Stimulated activated CD4-positive, alpha-beta T cell treated with anti-CD3 and anti-CD28 coated beads, Interleukin-12 subunit alpha, Interleukin-12 subunit beta, amount 100 ng/mL, for 24 hours (primary cell): ENCODE results near the gene OMD.
A peak's percentile ranks its signal among the peaks of the same experiment; 100 is the strongest.
"Not testable (repeated sequence)": the region's sequence is repeated elsewhere in the genome, so short reads cannot be mapped to it uniquely, and the experiment has no call there.

Experiments used
- DNase-seq, 2 experiments: peaks; one replicate each; pipeline ENCODE4 v3.0.0-alpha.2; 2020; ENCODE audit warnings: low read depth in 2 of 2

The OMD gene

DNA sequence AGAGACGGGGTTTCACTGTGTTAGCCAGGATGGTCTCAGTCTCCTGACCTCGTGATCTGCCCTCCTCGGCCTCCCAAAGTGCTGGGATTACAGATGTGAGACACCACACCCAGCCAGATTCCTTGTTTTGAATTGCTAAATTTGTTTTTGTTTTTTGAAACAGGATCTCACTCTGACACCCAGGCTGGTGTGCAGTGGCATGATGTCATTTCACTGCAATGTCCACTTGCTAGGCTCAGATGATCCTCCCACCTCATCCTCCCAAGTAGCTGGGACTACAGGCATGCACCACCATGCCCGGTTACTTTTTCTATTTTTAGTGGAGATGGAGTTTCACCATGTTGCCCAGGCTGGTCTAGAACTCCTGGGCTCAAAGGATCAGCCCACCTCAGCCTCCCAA is 13.1 kb downstream of the OMD start:
- not testable (repeated sequence) for DNase-seq

DNA sequence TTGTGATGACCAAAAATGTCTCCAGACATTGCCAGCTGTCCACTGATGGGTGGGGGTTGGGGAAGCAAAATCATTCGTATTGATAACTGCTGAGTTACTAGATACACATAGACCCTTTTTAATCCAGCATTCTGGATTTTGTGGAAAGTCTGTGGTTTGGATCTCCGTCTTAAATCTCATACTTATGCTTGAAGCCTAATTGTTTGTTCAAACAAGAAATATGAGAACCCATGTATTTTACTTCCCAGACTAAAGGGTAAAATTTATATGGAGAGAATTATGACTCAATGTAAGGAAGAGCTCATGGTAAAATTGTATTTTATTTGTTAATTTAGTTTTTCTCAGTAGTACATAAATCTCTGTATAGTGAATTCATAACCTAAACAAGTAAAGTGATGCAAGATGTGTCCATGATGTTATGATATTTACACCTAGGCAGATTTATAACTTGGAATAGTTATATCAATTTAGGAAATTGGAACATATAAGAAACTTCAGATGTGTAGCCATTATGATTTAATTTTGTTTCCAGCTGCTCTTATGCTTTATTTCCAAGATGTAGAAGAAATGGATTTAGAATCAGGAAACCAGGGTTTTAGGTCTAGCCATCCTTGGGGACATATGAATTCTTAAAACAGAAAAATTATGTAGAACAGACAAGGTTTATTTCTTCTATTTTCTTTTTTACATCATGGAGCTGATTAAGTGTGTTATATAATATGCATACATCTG is 15.4 kb downstream of the OMD start:
- DNase-seq, result no peak

DNA sequence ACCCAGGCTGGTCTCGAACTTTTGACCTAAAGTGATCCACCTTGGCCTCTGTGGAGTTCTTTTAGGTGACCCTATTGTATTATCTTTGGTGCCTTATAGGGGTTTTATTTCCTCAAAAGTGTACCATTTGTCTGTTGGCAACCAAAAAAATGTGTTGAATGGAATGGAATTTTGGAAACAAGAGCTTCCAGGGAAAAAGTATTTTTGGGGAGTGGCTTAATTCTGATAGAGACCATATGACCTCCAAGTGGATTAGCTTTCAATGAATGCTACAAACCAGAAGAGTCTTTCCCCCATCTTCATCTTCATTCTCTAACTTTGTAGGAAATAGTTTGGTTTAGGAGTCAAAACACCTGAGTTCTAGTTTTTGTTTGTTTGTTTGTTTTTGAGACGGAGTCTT is 16.5 kb downstream of the OMD start:
- no peak for DNase-seq

DNA sequence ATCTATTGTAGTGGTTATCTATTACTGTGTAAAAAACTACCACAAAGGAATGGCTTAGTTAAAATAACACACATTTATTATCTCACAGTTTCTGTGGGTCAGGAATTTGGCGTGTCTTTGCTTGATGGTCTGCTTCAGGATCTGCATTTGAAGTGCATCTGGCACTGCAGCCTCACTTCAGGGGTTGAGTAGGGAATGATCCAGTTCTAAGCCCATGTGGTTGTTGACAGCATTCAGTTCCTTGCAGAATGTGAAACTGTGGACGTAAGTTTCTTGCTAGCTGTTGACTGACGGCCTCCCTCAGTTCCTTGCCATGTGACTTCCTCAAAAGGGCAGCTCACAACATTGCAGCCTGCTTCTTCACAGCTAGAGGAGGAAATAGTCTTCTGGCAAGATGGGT is 17.8 kb downstream of the OMD start:
- DNase-seq, result peak in 1 of 2 experiments; percentile 6

DNA sequence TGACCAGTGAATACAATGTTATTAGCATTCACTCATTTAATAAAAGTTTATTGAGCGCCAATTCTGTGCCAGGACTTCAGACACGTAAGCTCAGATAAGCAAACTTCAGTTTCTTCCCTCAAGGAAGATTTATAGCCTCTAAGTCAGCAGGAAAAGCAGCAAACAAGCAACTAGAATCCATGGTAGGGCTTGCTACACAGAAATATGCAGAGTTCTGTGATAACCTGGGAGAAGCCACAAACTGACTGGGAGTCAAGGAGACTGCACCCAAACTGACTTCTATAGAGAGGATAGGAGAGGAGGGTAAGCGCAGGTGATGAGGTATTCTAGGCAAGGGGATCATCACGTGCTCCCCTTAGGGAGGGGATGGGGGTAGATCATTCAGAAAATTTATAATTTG is 18.5 kb downstream of the OMD start:
- DNase-seq, result no peak

DNA sequence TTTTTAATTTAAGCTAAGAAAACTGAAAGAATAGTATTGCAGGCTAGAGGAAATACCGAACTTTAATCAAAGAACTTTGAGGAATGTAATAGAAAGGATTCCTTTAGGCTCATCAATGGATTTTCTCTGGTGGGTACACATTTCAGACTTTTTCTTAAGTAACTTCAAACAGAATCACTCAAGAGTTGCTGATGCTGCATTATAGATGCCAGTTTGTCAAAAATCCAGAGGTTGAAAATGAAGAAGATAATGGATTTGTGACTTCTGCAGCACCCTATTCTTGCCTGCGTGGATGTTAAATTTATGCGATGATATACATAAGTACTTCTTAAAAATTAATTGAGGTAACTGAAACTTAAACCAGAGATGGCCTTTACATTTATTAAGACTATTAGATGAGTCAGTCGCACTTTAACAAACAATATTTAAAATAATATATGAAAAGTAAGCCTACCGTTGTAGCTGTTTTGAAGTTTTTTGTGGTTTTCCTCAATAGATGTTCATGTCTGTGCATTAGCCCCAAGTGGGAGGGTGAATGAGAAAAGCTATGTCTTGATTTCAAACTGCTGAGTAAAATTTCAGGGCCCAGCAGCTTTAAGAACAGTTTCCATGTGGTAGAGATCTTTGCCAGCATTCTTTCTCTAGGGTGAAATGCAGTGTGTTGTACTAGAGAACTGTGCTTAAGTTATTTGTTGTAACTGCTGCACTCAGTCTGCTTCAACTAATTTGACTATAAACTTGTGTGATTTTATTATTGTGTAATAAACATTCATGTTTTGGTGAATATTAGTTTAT is 20.0 kb downstream of the OMD start, which contains the start of gene OGN:
TSS of gene OGN (minus strand) at position 537 of the 795 bp plus-strand sequence. CDS start 1,171 bp downstream, outside the sequence.
- DNase-seq, result no peak

DNA sequence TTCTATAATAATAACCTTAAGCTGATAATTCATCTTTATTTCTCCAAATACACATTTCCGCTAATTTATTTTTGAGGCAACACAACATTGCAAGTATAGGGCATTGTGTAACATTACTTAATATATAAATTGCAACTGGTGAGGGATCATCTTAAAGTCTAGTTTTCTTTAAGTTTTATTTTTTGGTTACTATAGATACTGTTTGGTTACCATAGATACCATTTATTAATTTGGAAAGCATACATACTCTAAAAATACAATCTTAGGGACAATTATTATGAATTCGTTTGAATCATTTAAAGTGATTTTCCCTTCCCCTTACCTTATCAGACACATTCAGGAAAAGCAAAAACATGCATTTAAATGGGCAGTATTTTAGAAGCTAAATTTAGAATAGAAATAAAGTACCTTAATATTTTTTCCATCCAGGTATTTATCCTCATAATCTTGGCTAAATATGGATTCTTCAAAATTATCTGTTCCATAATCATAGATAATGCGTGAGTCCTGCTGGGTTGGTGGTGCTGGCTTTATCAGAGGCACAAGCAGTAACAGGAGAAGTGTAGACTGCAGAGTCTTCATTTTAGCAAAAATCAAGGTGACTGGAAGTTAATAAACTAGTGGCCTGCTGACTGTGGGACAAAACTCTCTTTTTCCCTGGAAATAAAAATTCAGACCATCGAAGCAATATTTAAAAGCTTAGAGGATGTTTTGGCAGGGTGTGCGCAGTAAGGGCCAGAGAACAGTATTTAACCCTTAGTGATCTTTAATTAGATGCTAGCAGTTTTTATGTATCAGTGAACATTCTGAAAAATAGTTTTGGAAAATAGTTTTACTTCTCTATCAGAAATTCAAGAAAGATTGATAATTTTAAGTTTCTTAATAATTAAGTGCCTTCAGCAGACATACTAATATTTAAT is 21.2 kb downstream of the OMD start:
- no peak for DNase-seq

DNA sequence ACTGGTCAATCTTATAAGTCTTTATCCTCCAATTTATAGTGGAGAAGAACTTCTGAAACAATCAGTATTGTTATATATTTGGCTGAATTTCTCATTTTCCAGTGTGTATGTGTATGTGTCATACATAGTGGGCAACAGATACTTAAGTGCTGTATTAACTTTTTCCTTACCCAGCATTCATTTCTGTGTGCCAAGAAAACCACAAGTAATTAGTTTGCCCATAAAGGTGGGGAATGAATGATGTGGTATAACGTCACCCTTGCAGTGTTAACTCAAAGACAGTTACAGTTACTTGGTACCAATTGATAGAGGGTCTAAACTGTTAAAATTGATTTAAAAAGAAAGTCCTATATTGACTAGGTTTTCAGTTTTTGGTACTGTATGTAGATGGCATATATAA is 21.9 kb downstream of the OMD start:
- DNase-seq, result no peak

DNA sequence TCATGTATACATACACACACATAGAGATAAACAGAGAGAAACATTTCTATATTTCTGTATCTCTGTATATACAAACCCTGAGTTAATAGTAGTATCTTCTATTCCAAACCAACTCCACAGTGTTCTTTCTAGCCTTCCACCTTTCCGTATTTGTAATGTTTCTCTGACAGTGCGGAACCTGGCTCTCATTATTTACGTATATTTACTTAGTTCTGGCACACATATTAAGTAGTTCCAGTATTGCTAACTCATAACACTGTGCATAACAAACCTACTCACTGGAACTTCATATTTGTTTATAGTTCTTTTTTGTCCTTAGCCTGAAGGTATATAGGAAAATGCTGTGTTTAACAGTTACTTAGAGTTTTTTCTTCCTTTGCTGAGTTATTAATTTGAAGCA is 26.4 kb downstream of the OMD start:
- no peak for DNase-seq

DNA sequence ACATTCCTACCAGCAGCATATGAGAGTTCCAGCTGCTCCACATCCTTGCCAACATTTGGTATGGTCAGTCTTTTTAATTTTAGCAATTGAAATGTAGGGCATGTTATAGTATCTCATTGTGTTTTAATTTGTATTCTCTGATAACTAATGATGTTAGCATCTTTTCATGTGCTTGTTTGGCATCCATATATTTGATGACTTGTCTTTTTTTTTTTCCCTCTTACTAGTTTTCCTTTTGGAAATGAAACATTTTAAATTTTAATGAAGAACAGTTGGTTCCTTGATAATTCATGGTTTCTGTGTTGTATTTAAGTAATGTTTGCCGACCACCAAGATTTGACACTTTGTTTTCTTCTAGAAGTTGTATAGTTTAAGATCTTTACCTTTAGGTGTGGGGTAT is 28.7 kb downstream of the OMD start:
- DNase-seq, result no peak

DNA sequence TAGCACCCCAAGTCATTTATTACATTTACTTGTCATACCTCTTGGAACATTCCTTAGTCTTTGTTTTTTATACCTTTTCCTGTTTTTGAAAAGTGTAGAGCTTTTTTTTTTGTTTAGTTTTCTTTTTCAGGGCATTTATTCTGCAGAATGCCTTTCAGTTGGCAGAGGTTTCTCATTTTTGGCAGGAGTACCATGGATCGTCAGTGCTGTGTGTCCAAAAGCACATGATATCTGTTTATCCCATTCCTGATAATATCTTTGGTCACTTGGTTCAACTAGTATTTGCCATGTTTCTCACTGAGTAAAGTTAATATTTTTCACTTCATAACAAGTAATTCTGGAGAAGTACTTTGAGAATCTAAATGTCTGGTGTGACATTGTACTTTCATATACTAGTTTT is 30.6 kb downstream of the OMD start:
- DNase-seq, result no peak

DNA sequence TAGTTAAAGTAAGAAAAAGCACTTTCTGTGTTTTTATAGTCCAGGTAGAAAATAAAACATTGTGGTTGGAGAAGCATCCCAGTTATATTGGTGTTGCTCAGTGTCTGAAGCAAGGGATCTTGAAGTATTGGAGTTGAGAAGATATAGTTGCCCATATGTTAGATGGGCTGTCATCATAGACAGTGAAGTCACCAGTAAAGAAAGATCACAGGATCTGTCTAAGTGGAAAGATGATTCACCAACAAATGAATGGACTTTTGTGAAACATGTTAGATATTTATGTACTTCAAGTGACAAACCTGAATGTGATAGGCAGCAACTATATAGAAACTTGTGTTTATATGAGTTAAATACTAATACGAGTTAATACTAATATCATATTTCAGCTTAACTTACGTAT is 31.6 kb downstream of the OMD start:
- DNase-seq, result no peak

DNA sequence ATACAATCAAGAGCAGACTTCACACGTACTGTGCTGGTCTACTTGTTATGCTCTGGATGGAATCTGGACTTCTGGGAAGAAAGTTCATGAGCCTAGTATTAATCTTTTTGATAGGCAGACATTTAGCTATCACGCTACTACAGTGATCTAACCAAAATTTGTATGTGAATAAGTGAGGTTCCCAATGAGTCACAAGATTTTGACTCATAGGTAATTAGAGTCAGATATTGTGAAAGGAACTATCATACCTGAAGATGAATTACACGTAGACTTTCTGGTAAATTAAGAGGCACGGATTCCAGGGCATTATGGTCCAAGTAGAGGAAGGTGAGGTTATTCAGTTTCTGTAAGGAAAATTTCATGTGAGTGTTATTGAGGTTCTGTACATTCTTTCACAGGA is 38.3 kb downstream of the OMD start:
- DNase-seq, result no peak

DNA sequence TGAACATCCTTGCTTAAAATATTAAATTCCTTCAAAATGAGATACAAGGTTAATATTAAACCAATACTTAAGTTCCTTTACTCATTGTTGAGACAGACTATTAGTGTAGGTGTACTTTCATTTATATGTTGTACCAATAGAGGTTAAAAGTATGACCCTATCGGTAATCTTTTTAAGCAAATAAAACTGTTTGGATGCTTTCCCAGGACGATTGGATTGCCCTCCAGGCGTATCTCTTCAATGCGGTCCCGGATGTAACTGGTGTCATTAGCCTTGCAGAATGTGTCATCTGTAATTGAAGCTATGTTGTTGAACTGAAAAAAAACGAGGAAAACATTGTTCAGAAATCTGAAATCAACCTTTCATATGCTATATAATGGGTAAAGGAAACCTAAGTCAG is 38.8 kb downstream of the OMD start:
- no peak for DNase-seq

DNA sequence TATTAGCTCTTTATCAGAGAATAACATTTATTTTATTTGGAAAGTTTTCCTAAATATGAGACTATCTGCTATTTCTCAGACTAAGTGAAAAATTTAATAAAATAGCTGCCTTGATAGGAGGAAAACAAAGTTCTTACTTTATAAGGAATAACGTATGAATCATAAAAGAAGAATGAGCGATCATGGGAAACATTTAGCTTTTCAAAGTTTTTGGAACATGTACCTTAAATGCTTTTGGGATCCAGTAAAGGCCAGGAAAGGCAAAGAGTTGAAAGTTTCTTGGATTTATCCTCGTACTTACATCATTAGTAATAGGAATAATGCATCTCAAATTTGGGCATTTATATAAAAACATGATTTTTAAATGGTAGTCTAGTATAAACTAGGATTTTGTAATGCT is 39.3 kb downstream of the OMD start:
- DNase-seq, result no peak

DNA sequence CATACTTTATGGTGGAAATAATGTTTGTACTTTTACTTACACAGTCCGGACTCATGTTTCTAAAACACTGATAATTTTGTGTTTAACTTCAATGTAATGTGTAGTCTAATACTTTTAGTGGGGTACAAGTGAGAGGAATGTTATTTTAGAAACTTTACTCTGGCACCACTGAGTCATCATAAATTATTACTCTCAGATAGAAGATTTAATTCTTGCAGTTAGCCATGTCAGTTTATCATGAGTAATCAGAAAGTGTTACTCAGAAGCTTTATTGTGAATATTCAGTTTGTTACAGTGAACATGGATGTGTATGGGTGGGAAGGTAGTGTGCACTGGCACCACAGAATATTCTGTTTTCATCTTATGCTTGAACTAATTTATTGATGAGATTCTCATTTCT is 39.9 kb downstream of the OMD start:
- no peak for DNase-seq

DNA sequence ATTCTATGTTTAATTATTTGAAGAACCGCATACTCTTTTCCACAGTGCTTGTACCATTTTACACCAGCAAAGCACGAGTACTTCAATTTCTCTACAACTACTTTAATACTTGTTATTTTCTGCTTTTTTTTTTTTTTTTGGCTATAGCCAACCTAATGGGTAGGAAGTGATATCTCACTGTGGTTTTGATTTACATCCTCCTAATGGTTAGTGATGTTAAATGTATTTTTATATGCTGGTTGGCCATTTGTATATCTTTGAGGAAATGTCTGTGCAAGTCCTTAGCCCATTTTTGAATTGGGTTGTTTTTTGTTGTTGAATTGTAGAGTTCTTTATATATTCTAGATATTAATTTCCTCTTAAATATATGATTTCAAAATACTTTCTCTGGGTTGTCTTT is 42.5 kb downstream of the OMD start:
- DNase-seq, result no peak

DNA sequence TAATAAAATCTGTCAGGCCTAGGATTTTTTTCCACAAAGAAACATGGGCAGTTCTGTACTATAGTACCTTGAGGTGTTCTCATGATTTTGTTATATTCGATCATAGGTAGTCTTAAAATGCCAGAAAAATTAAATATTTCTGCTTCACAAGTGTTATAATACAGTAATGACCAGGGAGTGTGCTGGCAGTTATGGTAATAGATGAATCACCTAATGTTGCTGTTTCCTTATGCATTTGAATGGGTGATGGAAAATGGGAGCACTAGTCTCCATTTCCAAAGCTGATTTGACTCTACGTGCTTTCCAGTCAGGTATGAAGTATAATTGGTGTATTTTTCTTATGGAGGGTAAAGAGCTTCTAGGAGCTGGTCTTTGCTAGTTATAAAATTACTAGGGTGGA is 43.7 kb downstream of the OMD start:
- no peak for DNase-seq

DNA sequence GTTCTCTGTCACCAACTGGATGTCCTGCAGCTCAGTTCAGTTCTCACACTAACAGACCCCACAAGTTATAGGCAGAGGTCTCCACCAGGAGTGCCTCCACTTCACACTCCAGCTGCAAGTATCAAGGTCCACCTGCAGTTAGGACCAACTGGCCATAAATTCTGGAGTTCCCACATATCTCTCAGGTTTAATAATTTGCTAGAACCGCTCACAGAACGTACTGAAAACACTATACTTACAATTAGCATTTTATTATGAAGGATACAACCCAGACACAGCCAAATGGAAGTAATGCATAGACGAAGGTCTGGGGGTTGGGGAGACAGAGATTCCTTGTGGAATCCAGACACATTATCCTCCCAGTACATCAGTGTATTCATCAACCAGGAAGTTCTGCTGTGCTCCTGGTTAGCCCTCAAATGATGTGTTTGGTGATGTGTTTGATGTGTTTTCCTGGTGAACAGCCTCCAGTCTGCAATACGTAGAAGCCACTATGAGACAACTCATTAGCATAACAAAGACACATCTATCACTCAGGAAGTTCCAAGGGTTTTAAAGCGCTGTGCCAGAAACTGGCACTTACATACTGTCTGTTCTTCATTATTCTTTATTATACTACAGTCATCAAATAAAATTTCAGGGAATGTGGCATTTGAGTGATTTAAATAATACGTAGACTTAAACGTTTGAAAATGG is 45.3 kb downstream of the OMD start:
- DNase-seq, result no peak

DNA sequence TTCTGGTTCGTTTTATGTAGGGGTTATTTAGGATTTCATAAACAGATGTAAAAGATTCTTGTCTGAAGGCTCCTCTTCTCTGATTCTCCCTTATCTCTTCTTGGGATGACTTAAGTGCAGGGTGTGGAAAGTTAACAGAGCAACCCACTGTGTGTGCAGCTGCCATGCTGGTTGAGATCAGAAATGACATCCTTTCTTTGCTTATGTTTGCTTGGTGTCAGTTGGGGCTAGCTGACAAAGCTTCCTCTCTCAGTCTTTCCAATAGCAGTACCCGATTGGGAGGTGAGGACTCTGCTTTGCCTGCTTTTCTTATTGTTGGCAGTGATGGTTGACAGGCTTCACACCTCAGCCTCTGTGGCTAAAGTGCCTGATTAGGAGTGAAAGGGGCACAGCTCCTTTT is 46.4 kb downstream of the OMD start:
- no peak for DNase-seq

DNA sequence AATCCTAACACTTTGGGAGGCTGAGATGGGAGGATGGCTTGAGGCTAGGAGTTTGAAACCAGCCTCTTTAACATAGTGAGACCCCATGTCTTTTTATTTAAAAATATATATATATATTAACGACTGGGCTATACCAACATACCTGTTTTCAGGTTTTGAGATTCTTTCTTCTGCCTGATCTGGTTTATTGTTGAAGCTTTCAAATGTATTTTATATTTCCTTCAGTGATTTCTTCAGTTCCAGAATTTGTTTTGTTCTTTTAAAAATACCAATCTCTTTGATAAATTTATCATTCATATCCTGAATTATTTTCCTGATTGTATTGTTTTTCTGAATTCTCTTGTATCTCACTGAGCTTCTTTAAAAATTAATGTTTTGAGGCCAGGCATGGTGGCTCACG is 51.1 kb downstream of the OMD start:
- no peak for DNase-seq

DNA sequence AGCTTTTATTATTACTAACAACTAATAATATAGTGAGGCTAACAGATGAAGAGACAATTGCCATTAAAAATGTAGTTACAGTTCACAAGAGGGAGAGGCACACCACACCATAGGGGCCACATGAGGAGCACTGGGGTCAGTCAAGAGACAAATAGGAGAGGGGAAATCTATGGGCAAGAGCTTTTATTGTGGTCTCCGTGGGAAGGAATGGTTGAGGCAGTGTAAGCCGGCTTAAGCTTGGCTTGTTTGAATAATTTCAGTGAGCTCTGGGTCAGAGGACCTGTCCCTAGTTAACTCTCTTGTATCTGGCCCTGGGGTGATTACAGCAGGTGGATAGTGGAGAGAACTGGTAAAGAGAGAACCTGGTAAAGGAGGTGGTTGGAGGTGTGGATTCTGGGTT is 55.2 kb downstream of the OMD start:
- no peak for DNase-seq
